Motor neuron (in vitro differentiated cells): Measurements from ENCODE around the gene PXYLP1. TPM values are rescaled to one million over a fixed set of nuclear protein-coding genes. Genes with fewer than 3 reads are reported as not detected.
A peak's percentile ranks its signal among the peaks of the same experiment; 100 is the strongest.

ENCODE experiments used
- ATAC-seq, 8 experiments: fragments of 200-7000 bp; cut with Tn5 transposase; replicated peaks in 6 of 8; 2 replicates each; pipeline ENCODE4 v1.8.0; 2021; ENCODE audit warnings: mild to moderate bottlenecking in 8 of 8, moderate library complexity in 8 of 8
- H3K27ac ChIP-seq, 2 donors: fragments of 250-450 bp; sonication (Bioruptor Pico); 2 replicates each; pipeline ENCODE4 v1.9.0; 2021; ENCODE audit warnings: antibody characterized with exemption in 2 of 2, mild to moderate bottlenecking in 2 of 2, moderate library complexity in 1 of 2
- H3K4me1 ChIP-seq, 2 donors: fragments of 250-450 bp; sonication (Bioruptor Pico); replicated peaks in 1 of 2; 2 replicates each; pipeline ENCODE4 v1.6.1; 2021; ENCODE audit warnings: antibody characterized with exemption in 2 of 2, mild to moderate bottlenecking in 2 of 2, moderate library complexity in 1 of 2
- H3K4me3 ChIP-seq, 5 donors: fragments of 250-450 bp; sonication (Bioruptor Pico); 2 replicates each; pipeline ENCODE4 v1.9.0; 2021; ENCODE audit warnings: antibody characterized with exemption in 5 of 5, mild to moderate bottlenecking in 5 of 5, moderate library complexity in 4 of 5
- WGBS, 10 experiments: fragments of 450-650 bp; shearing (Covaris generic); methylation state at CpG; one replicate each; pipeline ENCODE4 v1.0.0; 2022; 5-methylcytosine and 5-hydroxymethylcytosine counted together
- in situ Hi-C, 9 experiments: fragments of 400-800 bp; cut with MboI; loops; one replicate each; pipeline ENCODE4 v1.15.0; 2021; ENCODE audit warnings: low sequenced_read_pairs in 9 of 9, low pct_unique_long_range_greater_than_20kb in 2 of 9; ENCODE audit not compliant: unreplicated experiment in 9 of 9
- total RNA-seq, 8 experiments: library from RNA; unstranded; fragments of 300-600 nt; gene quantifications; 2 replicates each; pipeline versions ENCODE4 v1.2.3 to v1.2.4, GENCODE V29; 2022

The PXYLP1 gene
- total RNA-seq, 8 experiments from 2014 or later, result 11.9 to 65.2 (median 40.0) TPM

DNA sequence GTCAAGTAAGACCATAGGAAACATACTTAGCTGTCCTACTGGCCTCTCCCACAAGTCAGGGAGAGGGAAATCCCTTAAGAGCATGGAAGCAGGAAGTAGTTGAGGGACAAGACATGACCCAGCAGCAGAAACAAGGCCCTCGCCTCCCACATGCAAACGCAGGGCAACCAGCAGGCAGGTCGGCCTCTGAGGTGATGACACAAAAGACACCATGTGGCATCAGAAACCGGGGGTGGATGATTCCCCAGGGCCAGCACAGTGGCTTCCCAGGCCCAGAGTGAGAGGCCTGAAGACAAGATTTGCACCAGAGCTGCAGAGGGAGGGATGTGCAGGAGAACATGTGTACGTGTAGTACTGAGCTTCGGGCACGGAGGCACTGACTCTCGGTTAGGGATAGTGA is 26.3 kb downstream of the PXYLP1 start:
- Histone ChIP-seq H3K27ac (no peak overlapping the region), H3K4me1 (peaks cover 18 to 21% of the 10 kb centered on the region in 2 donors), H3K4me3 (no peak overlapping the region)
- in situ Hi-C loops, result no loop called here
- peak in 1 of 8 experiments; percentile 17 for ATAC-seq
- WGBS, 10 experiments, result 40 to 100% (median 88%) methylated on average over 1 to 7 of the region's 8 CpGs; no CpG with 5 or more reads in 4 of the 10 experiments

DNA sequence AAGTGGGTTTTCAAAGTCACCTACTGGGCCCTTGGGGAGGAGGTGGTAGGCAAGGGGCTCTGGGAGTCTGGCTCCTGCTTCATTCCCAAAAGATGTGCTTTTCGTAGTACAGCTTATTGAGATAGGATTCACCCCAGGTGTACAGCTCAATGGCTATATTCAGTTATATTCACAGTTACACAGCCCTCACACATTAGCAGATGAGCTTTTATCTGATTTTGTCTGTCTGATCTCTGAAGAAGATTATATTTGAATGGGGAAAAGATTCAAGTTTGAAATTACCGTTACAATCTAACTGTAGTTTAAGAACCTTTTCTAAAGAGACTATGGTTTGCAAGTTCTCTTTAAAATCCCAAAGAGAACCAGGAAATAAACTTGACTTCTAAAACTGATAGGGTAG is 27.3 kb downstream of the PXYLP1 start:
- in situ Hi-C loops, result no loop called here
- Histone ChIP-seq H3K4me1 (peaks cover 18 to 21% of the 10 kb centered on the region in 2 donors), H3K4me3 (no peak overlapping the region), H3K27ac (no peak overlapping the region)
- WGBS, 10 experiments, result 22 to 100% (median 80%) methylated on average over 1 to 2 of the region's 2 CpGs; no CpG with 5 or more reads in 2 of the 10 experiments
- no peak for ATAC-seq

DNA sequence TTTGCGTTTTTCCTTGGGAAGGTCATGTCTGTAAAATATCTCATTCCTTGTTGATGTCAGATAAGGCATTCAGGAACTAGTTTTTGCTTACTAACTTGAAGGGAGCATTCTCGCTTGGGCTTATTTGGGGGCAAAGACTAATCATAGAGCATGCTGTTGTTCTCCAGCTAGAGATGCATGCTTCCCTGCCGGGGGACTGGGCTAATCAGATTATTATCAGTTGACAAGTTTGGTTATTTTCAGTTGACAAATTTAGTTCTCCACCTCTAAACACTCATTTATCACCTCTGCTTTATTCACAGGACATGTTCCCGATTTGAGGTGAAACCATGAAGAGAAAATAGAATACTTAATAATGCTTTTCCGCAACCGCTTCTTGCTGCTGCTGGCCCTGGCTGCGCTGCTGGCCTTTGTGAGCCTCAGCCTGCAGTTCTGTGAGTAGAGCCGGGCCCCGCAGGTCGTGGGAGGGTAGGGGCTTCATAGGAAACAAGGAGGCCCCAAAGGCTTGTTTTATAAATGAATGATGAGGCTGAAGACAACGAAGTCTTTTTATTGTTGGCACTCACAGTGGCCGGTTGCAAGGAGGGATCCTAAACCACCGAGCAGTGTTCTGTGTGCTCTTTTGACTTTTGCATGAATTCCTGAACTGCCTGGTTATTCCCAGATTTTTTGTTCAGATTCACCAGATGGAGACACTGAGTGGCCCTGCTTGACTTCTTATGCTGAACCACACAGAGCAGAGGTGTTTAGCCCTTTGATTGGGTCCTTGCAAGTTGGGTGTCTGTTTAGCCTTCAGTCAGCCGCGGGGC is 28.4 kb downstream of the PXYLP1 start:
- peaks cover 18 to 21% of the 10 kb centered on the region in 2 donors for H3K4me1 ChIP-seq
- ATAC-seq, result peak in 5 of 8 experiments; percentile 69 to 80 (median 78)
- H3K27ac ChIP-seq, result peak overlapping the region; percentile 37 to 60
- in situ Hi-C loops, result no loop called here
- 0 to 100% (median 57%) methylated on average over 1 to 10 of the region's 15 CpGs; no CpG with 5 or more reads in 2 of the 10 experiments for WGBS, 10 experiments
- H3K4me3 ChIP-seq, result no peak overlapping the region

DNA sequence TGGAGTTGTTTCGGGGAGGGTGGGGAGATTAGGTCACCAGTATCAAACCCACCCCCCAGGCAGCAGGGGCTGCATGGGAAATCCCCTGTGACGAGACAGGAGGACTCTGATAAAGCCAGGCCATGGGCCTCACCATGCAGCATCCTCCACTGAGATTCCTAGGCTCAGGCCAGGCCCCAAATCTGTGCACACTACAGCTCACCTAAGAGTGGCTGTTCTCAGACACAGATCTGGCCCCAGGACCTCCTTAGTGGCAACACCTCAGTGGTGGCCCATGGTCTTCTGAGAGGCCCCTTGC is 29.0 kb downstream of the PXYLP1 start:
- Histone ChIP-seq H3K4me3 (no peak overlapping the region), H3K27ac (peak overlapping the region; percentile 37 to 60), H3K4me1 (peaks cover 18 to 21% of the 10 kb centered on the region in 2 donors)
- ATAC-seq, result peak in 2 of 8 experiments; percentile 53 to 55
- 100% methylated on average over 1 of the region's 2 CpGs; no CpG with 5 or more reads in 9 of the 10 experiments for WGBS, 10 experiments
- in situ Hi-C loops, result no loop called here

DNA sequence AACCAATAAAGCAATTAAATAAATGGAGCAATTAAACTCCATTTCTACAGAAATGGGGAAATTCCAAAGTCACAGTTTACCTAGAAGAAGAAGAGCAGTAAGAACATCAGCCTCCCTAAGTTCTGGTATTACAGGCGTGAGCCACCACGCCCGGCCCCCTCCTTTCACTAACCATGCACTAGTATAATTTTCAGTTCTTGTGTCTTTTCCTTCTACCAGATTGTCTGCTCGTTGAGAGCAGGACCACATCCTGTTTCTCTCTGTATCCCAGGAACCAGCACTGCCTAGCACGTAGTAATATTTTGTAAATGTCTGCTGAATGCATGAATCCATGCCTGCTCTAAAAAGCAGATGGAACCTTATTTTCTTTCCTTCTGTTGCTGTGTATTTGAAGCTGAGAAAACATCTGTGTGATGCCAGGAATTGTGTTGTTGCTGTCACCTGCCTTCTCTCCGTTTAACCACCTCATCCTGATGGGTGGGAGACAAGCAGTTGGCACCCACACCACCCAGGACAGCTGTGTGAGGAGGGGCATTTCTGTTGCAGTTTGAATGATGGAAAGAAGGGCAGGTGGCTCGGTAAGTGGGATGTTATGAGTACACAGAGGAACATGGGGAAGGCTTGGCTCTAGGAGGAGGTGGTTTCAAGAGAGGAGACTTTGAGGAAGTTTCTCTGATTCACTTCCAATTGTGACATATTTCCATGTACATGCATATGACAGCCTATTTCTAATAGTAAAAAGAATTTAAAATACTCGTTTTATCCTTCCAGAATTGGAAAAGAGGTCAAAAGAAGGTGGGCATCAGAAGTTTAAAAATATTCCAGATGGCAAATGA is 30.1 kb downstream of the PXYLP1 start:
- 60 to 97% (median 89%) methylated on average over 2 to 8 of the region's 8 CpGs for WGBS, 10 experiments
- H3K4me3 ChIP-seq, result no peak overlapping the region
- H3K27ac ChIP-seq, result no peak overlapping the region
- no peak for ATAC-seq
- in situ Hi-C loops, result no loop called here
- H3K4me1 ChIP-seq, result peaks cover 18 to 21% of the 10 kb centered on the region in 2 donors

DNA sequence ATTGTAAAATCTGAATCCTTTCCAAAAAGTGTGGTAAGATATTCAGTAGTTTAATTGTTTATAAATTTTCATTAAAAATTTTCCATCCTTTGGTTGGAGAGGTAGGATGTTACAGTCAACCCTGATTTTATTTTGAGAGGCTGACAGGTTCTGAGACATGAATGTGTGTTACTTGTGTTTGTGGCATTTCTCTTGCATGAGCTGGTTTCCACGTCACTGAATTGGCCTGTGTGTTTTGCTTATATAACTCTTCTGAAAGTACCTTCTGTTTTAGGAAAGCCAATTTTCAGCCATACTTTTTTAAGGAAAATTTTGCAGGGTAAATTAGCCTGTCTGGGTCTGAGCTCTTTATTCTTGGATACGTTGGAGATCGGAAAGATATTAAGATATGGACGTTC is 30.7 kb downstream of the PXYLP1 start:
- peaks cover 18 to 21% of the 10 kb centered on the region in 2 donors for H3K4me1 ChIP-seq
- WGBS, 10 experiments, result 77 to 100% (median 92%) methylated on average over 1 to 4 of the region's 4 CpGs
- no peak for ATAC-seq
- H3K27ac ChIP-seq, result no peak overlapping the region
- no peak overlapping the region for H3K4me3 ChIP-seq
- in situ Hi-C loops, result no loop called here

DNA sequence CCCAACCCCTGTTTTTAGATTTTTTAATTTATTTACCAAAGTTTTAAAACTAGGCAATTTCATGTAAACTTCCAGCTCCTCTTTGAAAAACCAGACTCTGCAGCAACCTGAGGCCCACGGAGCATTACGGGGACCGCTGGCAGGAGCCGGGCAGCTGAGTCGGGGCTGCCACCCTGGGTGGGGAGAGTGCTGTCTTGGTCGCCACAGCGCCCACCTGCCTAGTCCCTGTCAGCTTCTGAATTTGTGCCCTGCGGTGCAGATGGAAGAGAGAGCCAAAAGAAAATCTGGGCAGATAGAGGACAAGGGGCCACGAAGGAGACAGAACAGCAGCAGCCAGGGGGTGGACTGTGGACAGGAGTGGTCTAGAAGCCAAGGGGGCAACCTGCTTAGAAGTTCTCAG is 34.6 kb downstream of the PXYLP1 start:
- WGBS, 10 experiments, result 96 to 100% (median 96%) methylated on average over 4 to 7 of the region's 9 CpGs; no CpG with 5 or more reads in 7 of the 10 experiments
- H3K4me3 ChIP-seq, result no peak overlapping the region
- H3K4me1 ChIP-seq, result peaks cover 0 to 3% of the 10 kb centered on the region in 2 donors
- in situ Hi-C loops, result no loop called here
- ATAC-seq, result no peak
- H3K27ac ChIP-seq, result no peak overlapping the region

DNA sequence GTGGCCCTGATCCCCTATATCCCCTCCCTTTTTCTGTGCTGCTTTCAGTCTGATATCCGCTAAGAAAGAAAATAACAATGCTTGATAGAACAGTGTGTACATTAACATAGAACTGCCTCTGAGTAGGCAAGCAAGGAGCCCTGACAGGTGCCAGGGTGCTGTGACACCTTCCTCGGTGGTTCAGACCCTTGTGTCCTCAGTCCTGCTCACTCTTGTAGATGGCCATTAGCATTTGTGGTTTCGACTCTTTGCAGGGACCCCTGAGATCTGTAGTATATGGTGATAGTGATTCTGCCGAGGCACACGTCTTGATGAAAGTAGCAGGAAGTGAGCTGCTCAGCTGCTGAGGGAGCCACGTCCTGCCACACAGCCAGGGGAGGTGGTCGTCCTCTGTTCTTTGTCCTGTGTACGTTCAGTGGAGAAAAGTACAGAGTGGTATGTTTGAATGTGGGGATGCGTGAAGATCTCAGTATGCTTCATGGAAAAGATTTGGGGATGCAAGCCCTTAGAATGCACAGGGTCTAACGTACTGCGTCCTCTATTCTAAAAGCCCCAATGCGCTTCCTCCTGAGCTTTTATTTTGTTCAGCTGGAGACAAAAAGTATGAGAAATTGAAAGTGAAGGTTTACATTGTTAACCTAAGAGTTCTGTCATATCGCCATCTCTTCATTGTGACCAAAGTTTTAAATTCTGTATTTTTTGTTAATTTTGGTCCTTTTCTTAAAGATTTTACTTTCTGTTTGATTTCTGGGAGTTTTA is 35.4 kb downstream of the PXYLP1 start:
- no peak for ATAC-seq
- 77 to 100% (median 97%) methylated on average over 1 to 8 of the region's 13 CpGs; no CpG with 5 or more reads in 1 of the 10 experiments for WGBS, 10 experiments
- no peak overlapping the region for H3K27ac ChIP-seq
- peaks cover 0 to 3% of the 10 kb centered on the region in 2 donors for H3K4me1 ChIP-seq
- in situ Hi-C loops, result no loop called here
- no peak overlapping the region for H3K4me3 ChIP-seq

DNA sequence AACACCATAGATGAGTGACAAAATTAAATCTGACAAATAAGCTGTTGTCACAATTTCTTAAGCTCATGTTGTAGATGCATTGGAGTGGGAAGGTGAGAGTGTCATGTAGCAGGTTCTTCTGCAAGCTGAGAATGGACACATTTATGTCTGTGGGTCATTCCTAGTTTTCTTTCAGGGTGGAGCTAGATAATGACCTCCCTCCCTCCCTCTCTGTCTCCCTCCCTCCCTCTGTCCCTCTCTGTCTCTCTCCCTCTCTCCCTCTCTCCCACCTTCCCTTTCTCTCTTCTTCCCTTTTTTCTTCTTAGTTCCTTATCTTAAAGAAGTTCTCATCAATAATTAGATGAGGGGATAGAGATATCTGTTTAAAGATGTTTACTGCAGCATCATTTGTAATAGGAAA is 36.0 kb downstream of the PXYLP1 start:
- no peak overlapping the region for H3K4me3 ChIP-seq
- no peak overlapping the region for H3K27ac ChIP-seq
- in situ Hi-C loops, result no loop called here
- H3K4me1 ChIP-seq, result peaks cover 0 to 3% of the 10 kb centered on the region in 2 donors
- peak in 2 of 8 experiments; percentile 43 to 53 for ATAC-seq

DNA sequence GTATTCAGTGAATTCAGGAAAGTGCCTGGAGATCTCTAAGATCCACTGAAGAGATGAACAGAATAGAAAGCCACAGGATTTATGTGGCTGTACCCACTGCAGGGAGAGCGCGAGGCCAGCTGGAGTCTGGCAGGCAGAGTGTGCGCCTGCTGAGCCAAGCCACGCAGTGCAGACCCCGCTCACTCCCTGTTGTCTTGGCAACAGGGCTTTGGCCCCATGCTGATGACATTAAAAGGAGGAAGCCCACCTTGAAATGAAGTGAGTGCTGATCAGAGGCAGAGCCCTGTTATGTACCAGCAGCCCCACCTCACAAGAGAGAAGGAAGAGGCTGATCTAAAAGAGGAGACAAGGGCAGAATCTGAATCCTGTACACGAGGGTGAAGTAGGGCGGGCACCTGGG is 36.7 kb downstream of the PXYLP1 start:
- peak in 2 of 8 experiments; percentile 45 to 81 for ATAC-seq
- WGBS, 10 experiments, result 63 to 66% methylated on average over 3 to 4 of the region's 7 CpGs; no CpG with 5 or more reads in 8 of the 10 experiments

DNA sequence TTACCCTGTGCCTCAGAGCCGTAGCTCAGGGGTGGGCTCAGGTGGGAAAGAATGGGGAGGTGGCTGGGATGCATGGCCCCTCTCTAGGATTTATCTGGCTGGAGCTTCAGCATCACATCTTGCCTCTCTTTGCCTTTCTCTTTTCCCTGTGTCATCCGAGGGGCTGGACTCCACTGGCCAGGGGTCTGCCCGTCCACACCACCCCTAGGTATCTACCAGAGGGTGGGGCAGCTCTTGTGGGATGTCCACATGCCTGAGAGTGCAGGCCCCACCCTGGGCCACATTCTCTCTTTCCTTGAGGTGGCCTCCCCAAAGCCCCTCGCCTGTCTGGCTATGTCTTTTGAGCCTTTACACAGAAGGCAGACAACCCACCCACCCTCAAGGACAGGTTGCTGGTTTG is 37.2 kb downstream of the PXYLP1 start:
- WGBS, 10 experiments, result 100% methylated on average over 2 of the region's 4 CpGs; no CpG with 5 or more reads in 9 of the 10 experiments
- peaks cover 0 to 3% of the 10 kb centered on the region in 2 donors for H3K4me1 ChIP-seq
- ATAC-seq, result no peak
- H3K27ac ChIP-seq, result no peak overlapping the region
- H3K4me3 ChIP-seq, result no peak overlapping the region
- in situ Hi-C loops, result no loop called here

More for the DNA sequence above, 36.7 kb downstream of the PXYLP1 start:
- in situ Hi-C loops, result no loop called here
- Histone ChIP-seq H3K4me3 (no peak overlapping the region), H3K4me1 (peaks cover 0 to 3% of the 10 kb centered on the region in 2 donors), H3K27ac (no peak overlapping the region)

DNA sequence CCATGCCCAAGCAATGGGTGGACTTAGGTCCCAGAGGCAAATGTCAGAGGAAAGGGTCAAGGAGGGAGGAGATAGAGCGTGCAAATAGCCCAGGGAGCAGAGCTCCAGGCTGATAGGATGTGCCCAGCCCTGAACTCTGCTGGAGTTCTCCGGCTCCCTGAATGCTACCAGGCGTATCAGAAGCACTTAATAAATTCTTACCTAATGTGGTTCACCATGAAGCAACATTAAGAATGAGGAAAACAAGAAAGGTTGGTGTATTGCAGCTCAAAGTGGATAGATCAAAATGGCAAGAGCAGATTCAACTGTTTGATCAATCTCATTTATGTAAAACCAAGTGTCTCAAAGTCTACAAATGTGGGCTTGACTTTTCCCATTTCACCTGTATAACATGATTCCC is 38.3 kb downstream of the PXYLP1 start:
- Histone ChIP-seq H3K4me3 (no peak overlapping the region), H3K27ac (no peak overlapping the region), H3K4me1 (peaks cover 0 to 3% of the 10 kb centered on the region in 2 donors)
- in situ Hi-C loops, result no loop called here
- 80 to 100% (median 93%) methylated on average over 1 to 3 of the region's 3 CpGs; no CpG with 5 or more reads in 6 of the 10 experiments for WGBS, 10 experiments
- no peak for ATAC-seq
